ENCODE results near the gene RSPH1.
A peak's percentile ranks its signal among the peaks of the same experiment; 100 is the strongest.

The RSPH1 gene

DNA sequence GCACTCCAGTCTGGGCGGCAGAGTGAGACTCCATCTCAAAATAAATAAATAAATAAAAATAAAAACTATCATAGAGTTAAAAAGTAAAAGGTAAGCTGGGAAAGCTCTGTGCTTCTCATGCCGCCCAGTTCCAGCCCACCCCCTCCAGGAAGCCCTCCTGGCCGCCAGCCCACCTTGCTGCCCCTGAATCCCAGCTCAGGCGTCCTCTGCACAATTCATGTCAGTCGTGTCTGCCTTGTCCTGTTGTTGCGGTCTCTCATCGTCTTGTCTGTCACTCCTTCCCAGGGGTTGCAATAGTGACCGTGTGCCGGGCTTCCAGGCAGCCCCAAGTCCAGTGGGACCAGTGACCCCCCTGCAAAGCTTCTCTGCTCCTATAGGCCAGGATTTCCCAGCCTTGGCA lies 44.1 kb downstream of the RSPH1 start:
- DNase-seq (ENCODE audit: low read depth, low spot score) = no peak

DNA sequence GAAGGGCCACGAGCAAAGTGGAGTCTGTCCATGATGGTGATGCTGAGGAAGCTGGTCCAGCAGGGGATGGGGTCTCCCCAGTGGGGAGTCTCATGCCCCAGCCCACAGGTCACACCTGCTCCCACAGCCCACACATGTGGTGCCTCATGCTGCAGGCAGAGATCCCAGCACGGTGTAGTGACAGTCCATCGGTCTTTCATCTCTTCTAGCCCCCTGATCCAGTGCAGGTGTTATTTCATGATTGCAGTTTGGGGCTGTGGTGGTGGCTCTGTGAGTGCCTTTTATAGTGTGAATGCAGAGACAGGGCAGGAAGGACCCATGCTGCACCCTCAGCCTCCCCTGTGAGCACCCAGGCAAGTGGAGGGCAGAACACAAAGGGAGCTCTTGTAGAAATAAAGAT lies 47.3 kb downstream of the RSPH1 start:
- DNase-seq (ENCODE audit: low read depth, low spot score) = no peak

GRCh38 chr21:42447732-42448131 lies 48.3 kb downstream of the RSPH1 start:
- DNase-seq (ENCODE audit: low read depth, low spot score) = no peak

DNA sequence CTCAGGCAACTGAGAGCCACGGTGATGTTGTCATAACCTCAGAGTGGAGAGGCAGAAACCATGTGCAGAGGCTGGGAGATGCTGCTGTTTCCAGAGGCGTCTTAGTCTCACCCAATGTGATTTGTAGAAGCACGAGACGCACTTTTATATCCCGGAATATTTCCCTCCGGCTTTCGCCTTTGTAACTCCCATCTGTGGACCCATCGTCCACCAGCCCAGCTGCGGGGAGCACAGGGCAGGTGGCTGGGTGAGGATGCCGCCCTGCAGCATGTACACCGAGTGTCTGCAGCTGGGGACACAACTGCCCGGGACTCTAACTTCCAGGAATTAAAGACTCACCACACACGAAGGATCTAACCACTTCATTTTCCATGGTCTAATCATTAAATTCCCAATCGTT lies 48.8 kb downstream of the RSPH1 start:
- no peak for DNase-seq (ENCODE audit: low read depth, low spot score)

DNA sequence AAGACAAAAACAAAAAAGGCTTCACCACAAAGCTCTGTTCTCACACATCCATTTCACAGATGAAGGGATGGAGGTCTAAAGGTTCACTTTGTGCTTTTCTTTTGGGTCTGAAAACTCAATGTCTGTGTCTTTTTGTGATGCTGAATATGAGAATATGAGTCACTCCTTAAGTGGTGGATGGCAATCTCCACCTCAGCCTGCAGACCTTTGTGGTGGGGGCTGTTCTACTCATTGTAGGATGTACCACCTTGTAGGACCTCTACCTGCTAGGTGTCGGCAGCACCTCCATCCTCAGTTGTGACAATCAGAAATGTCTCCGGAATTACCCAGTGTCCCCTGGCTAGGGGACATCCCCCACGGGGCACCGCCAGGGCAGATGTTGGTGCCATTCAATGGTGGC lies 49.5 kb downstream of the RSPH1 start:
- DNase-seq (ENCODE audit: low read depth, low spot score) = no peak

DNA sequence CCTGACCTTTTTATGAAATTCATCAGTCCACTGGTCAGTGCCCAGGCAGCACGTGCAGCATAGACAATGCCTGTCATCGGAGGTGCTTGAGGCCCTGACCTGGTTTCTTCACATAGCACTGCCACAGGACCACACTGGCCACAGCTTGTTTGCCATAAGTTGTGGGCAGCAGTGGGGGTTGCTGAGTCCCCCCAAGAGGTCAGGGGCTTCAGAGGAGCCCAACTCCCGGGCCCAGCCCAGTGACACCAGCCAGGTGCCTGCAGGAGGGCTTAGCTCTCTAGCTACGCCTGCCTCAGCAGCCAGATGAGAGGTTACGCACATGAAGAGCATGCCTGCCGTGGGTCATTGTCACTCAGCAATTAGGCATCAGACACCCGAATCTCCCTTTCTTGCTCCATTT lies 50.7 kb downstream of the RSPH1 start:
- no peak for DNase-seq (ENCODE audit: low read depth, low spot score)

DNA sequence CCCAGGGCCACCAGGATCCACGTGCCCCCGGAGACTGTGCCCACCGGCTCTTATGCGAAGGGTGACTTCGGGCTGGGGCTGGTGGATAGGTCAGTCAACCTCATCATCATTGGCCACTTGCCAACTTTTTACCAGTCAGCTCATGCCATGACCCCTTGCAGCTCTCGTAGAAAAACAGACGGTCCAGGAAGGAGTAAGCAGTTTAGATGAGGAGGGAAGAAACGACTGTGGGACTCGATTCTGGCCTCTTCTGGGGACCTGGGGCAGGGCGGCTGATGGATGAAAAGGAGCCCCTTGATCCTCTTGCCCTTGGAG lies 51.3 kb downstream of the RSPH1 start:
- DNase-seq (ENCODE audit: low read depth, low spot score) = no peak

DNA sequence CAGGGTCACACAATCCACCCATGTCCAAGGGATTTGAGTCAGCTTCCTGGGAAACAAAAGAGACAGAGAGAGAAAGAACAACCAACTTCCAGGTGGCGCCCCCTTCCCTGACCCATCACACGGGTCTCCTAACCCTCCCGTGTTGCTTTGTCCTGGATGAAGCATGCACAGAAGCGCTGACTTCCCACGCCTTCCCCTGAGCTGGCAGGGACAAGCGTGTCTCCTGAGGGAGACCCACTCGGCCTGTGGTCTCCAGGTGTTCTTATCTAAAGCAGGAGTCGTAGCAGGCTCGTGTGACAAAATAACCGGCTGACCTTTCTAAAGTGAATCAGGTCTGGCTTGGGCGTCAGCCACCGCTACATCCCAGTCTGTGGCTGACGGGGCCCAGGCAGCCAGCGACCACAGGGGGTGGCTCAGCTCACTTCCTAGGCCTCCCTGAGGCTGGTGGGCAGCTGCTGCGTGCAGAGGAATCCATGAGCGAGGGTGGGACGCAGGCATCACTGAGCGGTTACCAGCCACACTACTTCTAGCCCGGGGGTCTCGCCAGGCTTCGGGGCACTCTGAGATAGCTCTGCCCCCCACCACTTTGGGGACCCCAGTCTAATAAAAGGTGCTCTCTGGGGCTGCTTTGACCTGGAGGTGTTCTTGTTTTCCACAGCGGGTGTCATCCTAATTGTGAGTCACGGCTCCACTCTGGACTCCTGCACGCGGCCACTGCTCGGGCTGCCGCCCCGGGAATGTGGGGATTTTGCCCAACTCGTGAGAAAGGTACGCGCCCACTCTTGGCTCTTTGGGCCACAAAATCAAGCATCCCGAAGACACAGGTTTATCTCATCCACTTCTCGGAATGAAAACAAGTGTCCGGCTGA lies 51.9 kb downstream of the RSPH1 start:
- DNase-seq (ENCODE audit: low read depth, low spot score) = no peak

DNA sequence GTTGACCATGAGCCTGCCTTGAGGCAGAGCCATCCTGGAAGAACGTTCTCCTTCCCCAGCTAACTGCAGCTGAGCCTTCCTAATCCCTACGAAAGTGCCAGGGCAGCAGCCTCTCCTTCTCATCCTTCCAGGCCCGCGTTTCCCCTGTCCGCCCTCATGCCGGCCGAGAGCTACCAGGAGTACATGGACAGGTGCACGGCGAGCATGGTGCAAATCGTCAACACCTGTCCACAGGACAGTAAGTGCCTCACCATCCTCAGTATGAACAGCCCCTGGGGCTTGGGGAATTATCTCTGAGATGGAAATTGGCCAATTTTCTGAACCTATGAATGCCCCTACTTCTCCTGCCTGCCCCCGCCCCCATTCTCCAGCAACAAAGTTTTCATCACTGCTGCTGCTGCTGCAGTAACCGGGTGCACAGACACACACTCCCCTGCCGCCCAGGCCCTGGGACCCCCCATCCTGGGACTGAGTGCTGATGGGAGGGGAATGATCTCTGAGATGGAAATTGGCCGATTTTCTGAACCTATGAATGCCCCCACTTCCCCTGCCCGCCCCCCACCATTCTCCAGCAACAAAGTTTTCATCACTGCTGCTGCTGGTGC lies 52.7 kb downstream of the RSPH1 start:
- no peak for DNase-seq (ENCODE audit: low read depth, low spot score)

GRCh38 chr21:42441963-42442362 lies 54.1 kb downstream of the RSPH1 start:
- DNase-seq (ENCODE audit: low read depth, low spot score) = no peak

DNA sequence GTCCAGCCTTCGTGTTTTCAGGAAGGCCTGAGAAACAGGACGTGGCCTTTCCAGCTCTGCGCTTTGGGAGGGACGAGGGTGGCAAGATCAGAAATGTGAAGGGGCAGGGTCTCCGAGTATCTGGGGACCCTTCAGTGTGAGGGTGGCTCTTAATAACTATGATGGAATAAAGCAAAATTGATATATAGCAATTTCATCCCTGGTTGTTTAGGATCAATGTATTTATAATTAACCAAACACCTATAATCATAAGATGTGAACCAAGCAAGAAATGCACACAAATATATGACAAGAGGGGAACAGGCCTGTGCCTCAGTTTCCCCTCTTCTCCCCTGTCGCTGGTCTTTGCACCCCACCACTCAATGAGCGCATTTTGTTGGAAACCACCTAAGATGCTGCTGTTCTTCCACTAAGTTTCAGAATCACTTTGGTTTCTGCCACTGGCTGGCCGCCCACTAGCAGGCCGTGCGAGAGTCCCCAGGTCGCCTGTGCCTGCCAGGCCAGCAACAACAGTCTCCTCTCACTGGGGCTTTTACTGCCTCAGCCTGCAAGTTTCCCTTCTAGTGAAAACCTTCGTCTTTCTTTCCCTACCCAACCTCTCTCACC lies 55.7 kb downstream of the RSPH1 start:
- DNase-seq (ENCODE audit: low read depth, low spot score) = no peak

GRCh38 chr21:42439284-42440186 lies 56.5 kb downstream of the RSPH1 start:
- no peak for DNase-seq (ENCODE audit: low read depth, low spot score)

- DNase-seq (ENCODE audit: low read depth, low spot score) = no peak
Observed at GRCh38 chr21:42438316-42439205, 57.5 kb downstream of the RSPH1 start.

DNA sequence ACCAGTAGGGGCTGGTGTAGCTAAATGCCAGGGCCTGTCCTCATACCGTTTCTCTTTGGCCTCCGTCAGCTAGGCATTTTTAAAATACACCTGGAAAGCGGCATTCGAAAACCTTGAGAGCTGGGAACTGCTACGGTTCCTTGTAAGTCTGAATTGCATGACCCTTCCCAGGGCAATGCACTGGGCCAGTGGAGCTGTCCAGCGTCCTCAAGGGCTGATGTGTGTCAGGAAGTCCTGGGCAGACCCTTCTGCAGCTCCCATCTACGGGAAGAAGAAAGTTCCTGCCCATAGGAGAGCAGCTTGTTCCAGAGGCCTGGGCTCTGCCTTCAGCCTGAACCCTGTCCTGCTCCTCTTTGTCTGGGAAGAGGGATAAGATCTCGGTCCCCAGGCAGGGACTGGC lies 58.2 kb downstream of the RSPH1 start:
- peak; percentile 9 for DNase-seq (ENCODE audit: low read depth, low spot score)

GRCh38 chr21:42436914-42437313 lies 59.1 kb downstream of the RSPH1 start:
- no peak for DNase-seq (ENCODE audit: low read depth, low spot score)

DNA sequence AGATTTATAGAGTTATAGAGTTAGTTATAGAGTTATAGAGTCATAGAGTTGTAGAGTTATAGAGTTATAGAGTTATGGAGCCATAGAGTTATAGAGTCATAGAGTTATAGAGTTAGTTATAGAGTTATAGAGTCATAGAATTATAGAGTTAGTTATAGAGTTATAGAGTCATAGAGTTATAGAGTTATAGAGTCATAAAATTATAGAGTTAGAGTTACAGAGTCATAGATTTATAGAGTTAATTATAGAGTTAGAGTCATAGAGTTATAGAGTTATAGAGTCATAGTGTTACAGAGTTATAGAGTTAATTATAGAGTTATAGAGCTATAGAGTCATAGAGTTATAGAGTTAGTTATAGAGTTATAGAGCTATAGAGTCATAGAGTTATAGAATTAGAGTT lies 60.2 kb downstream of the RSPH1 start:
- no peak for DNase-seq (ENCODE audit: low read depth, low spot score)

DNA sequence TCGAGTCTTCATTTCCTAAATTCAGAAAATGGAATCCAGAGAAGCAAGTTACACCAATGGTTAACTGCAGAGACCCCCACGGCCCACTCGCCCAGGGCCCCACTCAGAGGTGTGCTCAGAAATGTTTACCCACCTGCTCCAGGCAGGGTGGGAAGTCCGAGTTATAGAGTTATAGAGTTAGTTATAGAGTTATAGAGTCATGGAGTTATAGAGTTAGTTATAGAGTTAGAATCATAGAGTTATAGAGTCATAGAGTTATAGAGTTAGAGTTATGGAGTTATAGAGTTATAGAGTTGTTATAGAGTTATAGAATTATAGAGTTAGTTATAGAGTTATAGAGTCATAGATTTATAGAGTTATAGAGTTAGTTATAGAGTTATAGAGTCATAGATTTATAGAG lies 60.6 kb downstream of the RSPH1 start:
- no peak for DNase-seq (ENCODE audit: low read depth, low spot score)

DNA sequence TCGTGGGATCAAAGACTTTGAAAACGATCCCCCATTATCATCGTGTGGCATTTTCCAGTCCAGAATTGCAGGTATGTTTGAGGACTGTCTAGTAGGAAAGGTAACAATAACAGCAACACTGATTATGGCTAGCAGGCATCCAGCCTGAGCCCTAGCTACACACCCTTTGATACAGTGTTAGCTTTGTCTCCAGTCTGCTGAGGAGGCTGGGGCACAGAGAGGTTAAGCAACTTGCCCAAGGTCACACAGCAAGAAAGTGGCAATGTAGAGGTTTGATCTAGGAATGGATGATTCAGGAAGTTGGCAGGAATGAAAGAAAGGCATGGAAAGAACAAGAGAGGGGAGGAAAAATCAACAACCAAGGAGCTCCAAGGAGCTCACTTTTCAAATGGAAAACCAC lies 61.1 kb downstream of the RSPH1 start:
- no peak for DNase-seq (ENCODE audit: low read depth, low spot score)

GRCh38 chr21:42433946-42434551 lies 62.0 kb downstream of the RSPH1 start:
- no peak for DNase-seq (ENCODE audit: low read depth, low spot score)

DNA sequence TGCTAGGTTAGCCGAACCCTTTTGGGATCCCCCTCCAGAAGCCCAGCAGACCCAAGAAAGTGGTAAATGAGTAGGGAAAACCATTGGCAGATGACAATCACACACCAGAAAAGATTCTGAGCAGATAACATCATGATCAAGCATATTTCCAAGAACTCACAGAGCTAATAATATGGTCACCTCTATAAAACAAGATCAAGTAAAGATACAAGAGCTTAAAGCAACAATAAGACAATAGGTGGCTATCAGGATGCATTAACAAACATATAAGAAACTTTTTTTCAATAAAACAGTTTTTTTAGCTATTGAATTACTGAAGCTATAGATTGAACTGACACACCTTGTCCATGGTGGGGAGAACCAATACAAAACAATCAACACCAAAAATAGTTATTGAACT lies 63.3 kb downstream of the RSPH1 start:
- no peak for DNase-seq (ENCODE audit: low read depth, low spot score)

- DNase-seq (ENCODE audit: low read depth, low spot score) = no peak
Observed at GRCh38 chr21:42431196-42431595, 64.8 kb downstream of the RSPH1 start.

Measured in smooth muscle cell of the brain vasculature (primary cell).